ENCODE data around the gene SLC16A10. TPM values are rescaled to one million over a fixed set of nuclear protein-coding genes. Genes with fewer than 3 reads are reported as not detected.

The SLC16A10 gene
- total RNA-seq, 1 experiment from 2014 or later = 0.05 TPM

GRCh38 chr6:111211411-111212030, 124.2 kb downstream of the SLC16A10 start:
- ChIA-PET POLR2A (no interaction called here), CTCF (interaction anchor here (0.9 to 3.7 kb wide), 5 partner anchors 47 to 200 kb away, joined by 3 to 60 read pairs (median 24); a partner anchor contains a TSS)
- Mint-ChIP-seq H3K27me3 (ENCODE audit: insufficient read depth, unreplicated experiment) (no peaks in the 10 kb centered on the region), H3K4me3 (ENCODE audit: unreplicated experiment) (no peak overlapping the region), H3K9me3 (ENCODE audit: unreplicated experiment) (no peaks in the 10 kb centered on the region), H3K36me3 (ENCODE audit: insufficient read depth, unreplicated experiment) (no peaks in the 10 kb centered on the region), H3K4me1 (ENCODE audit: insufficient read depth, unreplicated experiment) (no peaks in the 10 kb centered on the region), H3K27ac (ENCODE audit: low read depth, unreplicated experiment) (no peak overlapping the region)
- intact Hi-C loops (cut with micrococcal nuclease) = loop anchor here (2.0 kb wide), 1 partner anchor 45 kb away; no protein-coding TSS in a partner anchor
- no peak for TF ChIP-seq CTCF (IDR thresholded peaks at IDR 0.05; ENCODE audit: unreplicated experiment)
- DNase-seq (ENCODE audit: unreplicated experiment) = no peak
- no TSS peak for BruUV-seq (replicated peaks)

GRCh38 chr6:111212625-111213024, 125.3 kb downstream of the SLC16A10 start:
- Mint-ChIP-seq H3K9me3 (ENCODE audit: unreplicated experiment) (no peaks in the 10 kb centered on the region), H3K27ac (ENCODE audit: low read depth, unreplicated experiment) (no peak overlapping the region), H3K4me3 (ENCODE audit: unreplicated experiment) (no peak overlapping the region), H3K27me3 (ENCODE audit: insufficient read depth, unreplicated experiment) (no peaks in the 10 kb centered on the region), H3K36me3 (ENCODE audit: insufficient read depth, unreplicated experiment) (no peaks in the 10 kb centered on the region), H3K4me1 (ENCODE audit: insufficient read depth, unreplicated experiment) (no peaks in the 10 kb centered on the region)
- intact Hi-C loops (cut with micrococcal nuclease) = no loop called here
- no TSS peak for BruUV-seq (replicated peaks)
- DNase-seq (ENCODE audit: unreplicated experiment) = no peak
- TF ChIP-seq CTCF (IDR thresholded peaks at IDR 0.05; ENCODE audit: unreplicated experiment) = no peak
- POLR2A ChIA-PET = interaction anchor here (0.6 kb wide), 1 partner anchor 10 kb away, joined by 3 read pairs; no protein-coding TSS in a partner anchor
- CTCF ChIA-PET = interaction anchor here (0.6 to 3.7 kb wide), 9 partner anchors 15 to 535 kb away, joined by 3 to 33 read pairs (median 5); a partner anchor contains a TSS

- H3K27ac Mint-ChIP-seq (ENCODE audit: low read depth, unreplicated experiment) = no peak overlapping the region
- TF ChIP-seq CTCF (IDR thresholded peaks at IDR 0.05; ENCODE audit: unreplicated experiment) = no peak
- H3K4me3 Mint-ChIP-seq (ENCODE audit: unreplicated experiment) = no peak overlapping the region
- no peak for DNase-seq (ENCODE audit: unreplicated experiment)
- no peaks in the 10 kb centered on the region for H3K4me1 Mint-ChIP-seq (ENCODE audit: insufficient read depth, unreplicated experiment)
- intact Hi-C loops (cut with micrococcal nuclease) = no loop called here
- peaks cover 12% of the 10 kb centered on the region for H3K27me3 Mint-ChIP-seq (ENCODE audit: insufficient read depth, unreplicated experiment)
- H3K9me3 Mint-ChIP-seq (ENCODE audit: unreplicated experiment) = no peaks in the 10 kb centered on the region
- CTCF ChIA-PET = interaction anchor here (0.9 to 1.0 kb wide), 2 partner anchors 158 to 189 kb away, joined by 3 to 4 read pairs; no protein-coding TSS in a partner anchor
- POLR2A ChIA-PET = interaction anchor here (1.0 kb wide), 1 partner anchor 12 kb away, joined by 3 read pairs; no protein-coding TSS in a partner anchor
- no peaks in the 10 kb centered on the region for H3K36me3 Mint-ChIP-seq (ENCODE audit: insufficient read depth, unreplicated experiment)
- BruUV-seq (replicated peaks) = no TSS peak
Observed at GRCh38 chr6:111215131-111215530, 127.8 kb downstream of the SLC16A10 start.

GRCh38 chr6:111219785-111220184, 132.5 kb downstream of the SLC16A10 start:
- H3K27ac Mint-ChIP-seq (ENCODE audit: low read depth, unreplicated experiment) = no peak overlapping the region
- TF ChIP-seq CTCF (IDR thresholded peaks at IDR 0.05; ENCODE audit: unreplicated experiment) = no peak
- intact Hi-C loops (cut with micrococcal nuclease) = no loop called here
- H3K27me3 Mint-ChIP-seq (ENCODE audit: insufficient read depth, unreplicated experiment) = peaks cover 42% of the 10 kb centered on the region
- no peaks in the 10 kb centered on the region for H3K9me3 Mint-ChIP-seq (ENCODE audit: unreplicated experiment)
- H3K36me3 Mint-ChIP-seq (ENCODE audit: insufficient read depth, unreplicated experiment) = no peaks in the 10 kb centered on the region
- ChIA-PET POLR2A (interaction anchor here (0.6 kb wide), 1 partner anchor 394 kb away, joined by 5 read pairs; no protein-coding TSS in a partner anchor), CTCF (interaction anchor here (1.1 to 2.5 kb wide), 3 partner anchors 10 to 209 kb away, joined by 3 to 11 read pairs (median 5); a partner anchor contains a TSS)
- no TSS peak for BruUV-seq (replicated peaks)
- no peak for DNase-seq (ENCODE audit: unreplicated experiment)
- H3K4me3 Mint-ChIP-seq (ENCODE audit: unreplicated experiment) = no peak overlapping the region
- no peaks in the 10 kb centered on the region for H3K4me1 Mint-ChIP-seq (ENCODE audit: insufficient read depth, unreplicated experiment)
